BLaER1 treated with 17β-estradiol and CSF1 and Interleukin-3, amounts not matched to agents 10 nM and 100 nM (cell line): ENCODE results near the gene INTS2.
"Not testable (repeated sequence)": the region's sequence is repeated elsewhere in the genome, so short reads cannot be mapped to it uniquely, and the experiment has no call there.

Source experiments
- H3K27ac ChIP-seq, 11 experiments: shearing (Covaris generic); formaldehyde crosslinking; 2 replicates each; pipeline ENCODE4 v1.8.1; 2022
- H3K27me3 ChIP-seq, 11 experiments: shearing (Covaris generic); formaldehyde crosslinking; 2 replicates each; pipeline ENCODE4 v1.8.1; 2022
- H3K36me3 ChIP-seq, 11 experiments: shearing (Covaris generic); formaldehyde crosslinking; 2 replicates each; pipeline ENCODE4 v1.8.1; 2022
- H3K4me1 ChIP-seq, 10 experiments: shearing (Covaris generic); formaldehyde crosslinking; 2 replicates each; pipeline ENCODE4 v1.8.1; 2022
- H3K4me2 ChIP-seq, 11 experiments: shearing (Covaris generic); formaldehyde crosslinking; 2 replicates each; pipeline ENCODE4 v1.8.1; 2022
- H3K4me3 ChIP-seq, 10 experiments: shearing (Covaris generic); formaldehyde crosslinking; 2 replicates each; pipeline ENCODE4 v1.8.1; 2022
- H3K9ac ChIP-seq, 11 experiments: shearing (Covaris generic); formaldehyde crosslinking; 2 replicates each; pipeline ENCODE4 v1.8.1; 2022
- H3K9me3 ChIP-seq, 11 experiments: shearing (Covaris generic); formaldehyde crosslinking; replicated peaks in 1 of 11; 2 replicates each; pipeline ENCODE4 v1.8.1; 2022
- H4K20me1 ChIP-seq, 11 experiments: shearing (Covaris generic); formaldehyde crosslinking; 2 replicates each; pipeline ENCODE4 v1.8.1; 2022
- Cebpa-rat ChIP-seq, 11 experiments: shearing (Covaris generic); IDR thresholded peaks; 2 replicates each; pipeline ENCODE4 v1.8.1; 2022

The INTS2 gene

GRCh38 chr17:61907361-61907760 is 20.4 kb downstream of the INTS2 start:
- no peak overlapping the region for H3K4me2 ChIP-seq
- no peaks in the 10 kb centered on the region for H3K27me3 ChIP-seq
- H4K20me1 ChIP-seq, result no peaks in the 10 kb centered on the region
- H3K9ac ChIP-seq, result no peak overlapping the region
- no peak overlapping the region for H3K4me3 ChIP-seq
- peaks cover 0 to 4% (median 0%) of the 10 kb centered on the region in 11 experiments; a peak in 1 of 22 replicates for H3K9me3 ChIP-seq
- no peaks in the 10 kb centered on the region for H3K4me1 ChIP-seq
- peaks cover 88 to 98% (median 95%) of the 10 kb centered on the region in 11 experiments for H3K36me3 ChIP-seq
- no peak for TF ChIP-seq Cebpa-rat (IDR thresholded peaks at IDR 0.05)
- H3K27ac ChIP-seq, result no peak overlapping the region

- H4K20me1 ChIP-seq, result no peaks in the 10 kb centered on the region
- H3K27me3 ChIP-seq, result no peaks in the 10 kb centered on the region
- peaks cover 92 to 100% (median 98%) of the 10 kb centered on the region in 11 experiments for H3K36me3 ChIP-seq
- H3K9me3 ChIP-seq, result no peaks in the 10 kb centered on the region
- no peak overlapping the region for H3K4me2 ChIP-seq
- H3K27ac ChIP-seq, result no peak overlapping the region
- TF ChIP-seq Cebpa-rat (IDR thresholded peaks at IDR 0.05), result no peak
- H3K4me3 ChIP-seq, result no peak overlapping the region
- H3K4me1 ChIP-seq, result no peaks in the 10 kb centered on the region
- no peak overlapping the region for H3K9ac ChIP-seq
These were observed 23.6 kb downstream of the INTS2 start for GRCh38 chr17:61904094-61904710.

DNA sequence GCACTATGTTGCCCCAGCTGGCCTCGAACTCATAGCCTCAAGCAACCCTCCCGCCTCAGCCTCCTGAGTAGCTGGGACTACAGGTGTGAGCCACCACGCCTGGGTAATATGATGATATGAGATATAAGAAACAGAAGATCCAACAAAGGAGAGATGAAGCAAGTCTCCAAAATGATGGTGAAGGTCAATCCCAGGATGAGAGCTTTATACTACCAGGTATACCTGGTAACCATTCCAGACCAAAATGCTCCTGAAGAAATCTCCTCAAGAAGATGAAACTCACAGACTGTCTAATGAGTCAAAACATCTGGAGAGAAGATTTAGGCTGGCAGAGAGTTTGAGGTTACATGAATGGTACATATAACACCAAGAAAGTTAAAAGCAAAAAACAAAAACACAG is 24.5 kb downstream of the INTS2 start:
- no peak for TF ChIP-seq Cebpa-rat (IDR thresholded peaks at IDR 0.05)
- no peaks in the 10 kb centered on the region for H3K4me1 ChIP-seq
- no peaks in the 10 kb centered on the region for H3K9me3 ChIP-seq
- peaks cover 95 to 100% (median 98%) of the 10 kb centered on the region in 11 experiments for H3K36me3 ChIP-seq
- H3K9ac ChIP-seq, result no peak overlapping the region
- no peak overlapping the region for H3K4me3 ChIP-seq
- H3K4me2 ChIP-seq, result no peak overlapping the region
- no peak overlapping the region for H3K27ac ChIP-seq
- no peaks in the 10 kb centered on the region for H4K20me1 ChIP-seq
- no peaks in the 10 kb centered on the region for H3K27me3 ChIP-seq

- H3K36me3 ChIP-seq, result peaks cover 72 to 97% (median 89%) of the 10 kb centered on the region in 11 experiments
These were observed 30.1 kb downstream of the INTS2 start for GRCh38 chr17:61897548-61898180.

DNA sequence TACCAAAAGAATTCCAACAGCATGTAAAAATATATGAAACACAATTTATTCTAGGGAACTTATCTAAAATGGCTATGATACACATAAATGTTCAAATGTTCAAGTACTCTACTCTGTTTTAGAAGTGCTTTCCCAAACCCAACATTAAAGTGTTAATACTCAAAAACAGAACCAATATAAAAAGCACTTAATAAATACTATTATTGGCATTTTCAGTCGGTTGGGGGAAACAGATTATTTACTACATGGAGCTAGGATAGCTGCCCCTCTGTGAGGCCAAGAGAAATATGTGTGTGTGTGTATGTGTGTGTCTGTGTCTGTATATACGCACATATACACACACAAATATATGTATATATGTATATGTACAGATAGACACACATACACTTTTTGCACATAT is 32.4 kb downstream of the INTS2 start:
- TF ChIP-seq Cebpa-rat (IDR thresholded peaks at IDR 0.05), result no peak
- no peak overlapping the region for H3K9ac ChIP-seq
- no peaks in the 10 kb centered on the region for H3K4me1 ChIP-seq
- H3K36me3 ChIP-seq, result peaks cover 67 to 97% (median 88%) of the 10 kb centered on the region in 11 experiments
- H4K20me1 ChIP-seq, result no peaks in the 10 kb centered on the region
- no peaks in the 10 kb centered on the region for H3K9me3 ChIP-seq
- no peak overlapping the region for H3K4me2 ChIP-seq
- no peaks in the 10 kb centered on the region for H3K27me3 ChIP-seq
- no peak overlapping the region for H3K27ac ChIP-seq
- H3K4me3 ChIP-seq, result no peak overlapping the region

More at GRCh38 chr17:61897548-61898180, 30.1 kb downstream of the INTS2 start:
- H3K4me3 ChIP-seq, result no peak overlapping the region
- no peaks in the 10 kb centered on the region for H3K4me1 ChIP-seq
- no peak for TF ChIP-seq Cebpa-rat (IDR thresholded peaks at IDR 0.05)
- H3K9me3 ChIP-seq, result no peaks in the 10 kb centered on the region
- no peak overlapping the region for H3K27ac ChIP-seq
- H3K27me3 ChIP-seq, result no peaks in the 10 kb centered on the region
- no peak overlapping the region for H3K4me2 ChIP-seq
- no peaks in the 10 kb centered on the region for H4K20me1 ChIP-seq
- no peak overlapping the region for H3K9ac ChIP-seq

DNA sequence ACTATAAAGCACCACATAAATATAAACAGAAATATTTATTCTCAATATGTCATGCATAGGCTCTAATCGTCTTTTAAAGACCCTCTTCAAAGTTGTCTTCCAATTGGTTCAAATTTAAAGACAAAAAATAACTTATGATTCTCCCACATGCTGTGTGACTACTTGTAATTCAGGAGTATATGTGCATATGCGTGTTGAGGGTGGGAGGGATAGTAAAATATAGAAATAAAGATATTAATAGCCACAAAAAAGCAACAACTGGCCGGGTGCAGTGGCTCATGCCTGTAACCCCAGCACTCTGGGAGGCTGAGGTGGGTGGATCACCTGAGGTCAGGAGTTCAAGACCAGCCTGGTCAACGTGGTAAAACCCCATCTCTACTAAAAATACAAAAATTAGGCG is 33.5 kb downstream of the INTS2 start:
- H3K27ac ChIP-seq, H3K4me2 ChIP-seq, H3K9me3 ChIP-seq, H3K9ac ChIP-seq, H3K4me3 ChIP-seq, H3K4me1 ChIP-seq, H4K20me1 ChIP-seq, H3K27me3 ChIP-seq: not testable (repeated sequence)
- peaks cover 67 to 97% (median 88%) of the 10 kb centered on the region in 11 experiments for H3K36me3 ChIP-seq

GRCh38 chr17:61887733-61888132 is 40.0 kb downstream of the INTS2 start:
- not testable (repeated sequence) for H3K4me3 ChIP-seq, H3K4me2 ChIP-seq, H4K20me1 ChIP-seq, H3K9me3 ChIP-seq, H3K27me3 ChIP-seq, H3K4me1 ChIP-seq, H3K9ac ChIP-seq, H3K27ac ChIP-seq
- H3K36me3 ChIP-seq, result peaks cover 84 to 97% (median 94%) of the 10 kb centered on the region in 11 experiments

- H3K36me3 ChIP-seq, result peaks cover 79 to 97% (median 95%) of the 10 kb centered on the region in 11 experiments
- H3K27me3 ChIP-seq, H3K9me3 ChIP-seq, H3K4me2 ChIP-seq, H3K4me3 ChIP-seq, H3K4me1 ChIP-seq, H3K9ac ChIP-seq, H4K20me1 ChIP-seq, H3K27ac ChIP-seq: not testable (repeated sequence)
These were observed 41.9 kb downstream of the INTS2 start for GRCh38 chr17:61885865-61886264.

DNA sequence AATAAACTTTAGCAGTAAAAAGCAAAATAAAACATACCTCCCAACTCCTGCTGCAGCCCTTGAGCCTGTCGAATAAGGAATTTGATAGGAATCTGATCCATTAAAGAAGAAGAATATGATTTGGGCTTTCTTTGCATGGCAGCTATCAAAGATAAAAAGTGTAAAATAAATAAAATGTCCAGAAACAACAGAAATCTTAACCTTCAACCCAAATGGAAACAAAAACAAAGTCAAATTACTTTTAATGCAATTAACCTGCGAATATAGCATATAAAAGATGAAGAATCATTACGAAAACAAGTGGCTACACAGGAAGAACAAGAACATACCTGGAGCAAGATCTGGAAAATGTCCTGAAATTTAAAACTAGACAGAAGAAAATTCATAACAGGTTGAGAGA is 42.9 kb downstream of the INTS2 start:
- Histone ChIP-seq H3K4me1 (no peaks in the 10 kb centered on the region), H3K4me2 (no peak overlapping the region), H4K20me1 (no peaks in the 10 kb centered on the region), H3K9ac (no peak overlapping the region), H3K27ac (no peak overlapping the region), H3K36me3 (peaks cover 76 to 97% (median 95%) of the 10 kb centered on the region in 11 experiments), H3K4me3 (no peak overlapping the region), H3K9me3 (no peaks in the 10 kb centered on the region), H3K27me3 (no peaks in the 10 kb centered on the region)
- TF ChIP-seq Cebpa-rat (IDR thresholded peaks at IDR 0.05), result no peak

GRCh38 chr17:61880589-61881102 is 47.1 kb downstream of the INTS2 start:
- H3K4me2 ChIP-seq, result no peak overlapping the region
- no peaks in the 10 kb centered on the region for H4K20me1 ChIP-seq
- no peaks in the 10 kb centered on the region for H3K27me3 ChIP-seq
- no peak overlapping the region for H3K9ac ChIP-seq
- H3K9me3 ChIP-seq, result no peaks in the 10 kb centered on the region
- no peak overlapping the region for H3K27ac ChIP-seq
- H3K36me3 ChIP-seq, result peaks cover 81 to 99% (median 95%) of the 10 kb centered on the region in 11 experiments
- H3K4me3 ChIP-seq, result no peak overlapping the region
- no peak for TF ChIP-seq Cebpa-rat (IDR thresholded peaks at IDR 0.05)
- no peaks in the 10 kb centered on the region for H3K4me1 ChIP-seq
